GM21515 (cell line): ENCODE data around the gene PXDC1.
"Not testable (repeated sequence)": the region's sequence is repeated elsewhere in the genome, so short reads cannot be mapped to it uniquely, and the experiment has no call there.

Experiments used
- ATAC-seq: cut with Tn5 transposase; IDR thresholded peaks from one replicate; pipeline ENCODE4 v1.9.1; 2021; ENCODE audit not compliant: unreplicated experiment

PXDC1 gene

DNA sequence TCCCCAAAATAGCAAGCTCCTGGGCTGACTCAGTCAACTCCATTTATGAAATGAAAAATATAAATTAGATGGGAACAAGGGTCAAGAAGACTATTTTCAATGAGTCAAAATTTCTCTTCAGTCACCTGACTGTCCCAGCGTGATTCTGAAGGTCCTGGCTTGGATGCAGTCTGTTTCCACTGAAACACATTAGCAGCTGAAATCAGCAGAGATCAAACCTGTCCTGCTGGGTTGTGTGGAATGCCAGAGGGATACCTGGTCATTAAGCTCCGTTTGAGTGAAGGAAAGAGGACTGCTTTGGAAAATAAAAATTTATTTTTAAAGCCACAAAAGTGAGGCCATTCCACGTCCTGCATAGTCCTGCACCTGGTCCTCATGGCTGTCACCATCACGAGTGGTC, 37.4 kb downstream of the PXDC1 start:
- no peak for ATAC-seq

DNA sequence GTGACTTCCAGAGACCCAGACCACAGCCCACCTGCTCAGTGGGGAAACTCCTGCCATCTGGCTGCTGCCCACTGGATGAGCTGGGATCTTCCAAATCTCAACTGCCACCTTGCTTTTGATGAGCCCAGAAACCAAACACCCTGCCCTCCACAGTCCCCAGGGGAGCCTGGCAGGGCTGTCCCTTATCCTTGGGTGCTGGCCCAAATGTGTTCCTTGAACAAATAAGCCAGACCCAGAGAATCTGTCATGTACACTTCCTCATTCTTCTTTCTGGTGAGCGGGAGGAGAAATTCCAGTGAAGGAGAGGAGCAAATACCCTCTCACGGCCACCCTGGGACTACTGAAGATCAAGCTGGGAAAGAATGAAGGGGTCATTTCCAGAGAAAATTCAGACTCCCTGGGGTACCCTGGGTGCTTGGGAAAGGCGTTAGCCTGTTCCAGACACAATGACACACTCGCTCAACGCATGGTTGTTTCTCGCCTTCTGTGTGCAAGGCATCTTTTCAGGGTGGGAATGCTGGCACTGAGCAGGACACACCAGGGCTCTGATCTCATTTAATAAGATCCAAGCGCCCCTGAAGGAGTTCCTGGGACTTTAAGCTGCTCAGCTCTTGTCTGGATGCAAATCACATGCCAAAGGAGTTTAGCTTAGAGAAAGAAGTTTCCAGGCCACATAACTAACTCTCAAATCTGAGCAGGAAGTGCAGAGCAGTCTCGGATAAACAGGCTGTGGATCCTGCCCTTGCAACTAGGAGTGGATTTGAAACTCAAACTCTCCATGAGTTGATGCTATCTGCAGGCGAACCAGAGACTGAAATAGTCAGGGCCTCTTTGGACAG, 38.5 kb downstream of the PXDC1 start:
- ATAC-seq, result no peak

DNA sequence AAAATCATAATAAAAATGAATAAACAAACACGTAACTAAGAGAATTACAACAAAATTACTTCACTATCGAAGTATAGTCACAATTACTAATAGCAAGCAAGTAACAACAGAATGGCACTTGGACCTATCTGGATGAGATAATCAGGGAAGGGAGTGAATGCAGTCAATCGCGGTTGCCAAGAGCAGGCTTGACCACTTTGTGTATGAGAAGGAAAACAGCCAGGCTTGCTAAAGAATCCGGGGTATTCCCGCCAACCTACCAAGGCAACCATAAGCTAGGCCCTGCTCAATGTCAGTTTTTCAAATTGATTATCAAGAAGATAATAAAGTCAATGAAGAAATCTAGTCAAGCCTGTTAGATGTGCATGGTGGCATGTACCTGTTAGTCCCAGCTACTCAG, 39.7 kb downstream of the PXDC1 start:
- no peak for ATAC-seq

DNA sequence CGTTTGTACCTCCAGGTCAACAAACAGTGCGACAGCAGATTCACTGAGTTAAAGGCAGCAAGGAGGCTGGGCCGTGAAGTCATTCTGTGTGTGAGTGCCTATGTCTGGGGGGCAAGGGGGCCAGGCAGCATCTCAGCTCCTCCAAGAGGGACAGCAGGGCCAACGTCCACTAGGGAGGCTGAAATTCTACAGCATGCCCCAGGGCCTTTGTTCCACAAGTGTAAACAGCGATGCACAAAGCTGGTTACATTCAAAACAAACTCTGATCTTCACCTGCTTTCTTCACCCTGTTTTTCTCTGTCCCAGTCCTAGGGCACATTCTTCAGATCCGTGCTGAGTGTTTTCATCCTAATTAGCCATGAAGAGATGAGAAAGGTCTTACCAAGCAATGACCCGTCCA, 41.1 kb downstream of the PXDC1 start:
- no peak for ATAC-seq

DNA sequence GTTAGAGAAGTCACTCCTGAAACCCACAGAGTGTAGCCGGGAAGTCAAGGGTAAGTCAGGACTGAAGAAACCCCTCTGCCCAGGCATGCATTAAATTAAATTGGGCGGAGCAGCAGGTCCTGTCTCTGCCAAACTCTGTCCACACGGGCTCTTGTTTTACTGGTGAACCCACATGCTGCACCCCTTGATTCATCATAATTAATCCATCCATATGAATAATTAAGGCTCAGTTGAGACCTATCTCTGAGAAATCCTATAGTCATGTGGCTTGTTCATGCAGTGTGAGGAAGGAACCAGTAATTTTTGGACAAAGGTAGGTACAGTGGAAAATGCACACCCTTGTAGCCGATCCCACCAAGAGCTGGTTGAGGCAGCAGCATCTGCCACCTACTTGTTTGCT, 43.0 kb downstream of the PXDC1 start:
- ATAC-seq, result no peak

DNA sequence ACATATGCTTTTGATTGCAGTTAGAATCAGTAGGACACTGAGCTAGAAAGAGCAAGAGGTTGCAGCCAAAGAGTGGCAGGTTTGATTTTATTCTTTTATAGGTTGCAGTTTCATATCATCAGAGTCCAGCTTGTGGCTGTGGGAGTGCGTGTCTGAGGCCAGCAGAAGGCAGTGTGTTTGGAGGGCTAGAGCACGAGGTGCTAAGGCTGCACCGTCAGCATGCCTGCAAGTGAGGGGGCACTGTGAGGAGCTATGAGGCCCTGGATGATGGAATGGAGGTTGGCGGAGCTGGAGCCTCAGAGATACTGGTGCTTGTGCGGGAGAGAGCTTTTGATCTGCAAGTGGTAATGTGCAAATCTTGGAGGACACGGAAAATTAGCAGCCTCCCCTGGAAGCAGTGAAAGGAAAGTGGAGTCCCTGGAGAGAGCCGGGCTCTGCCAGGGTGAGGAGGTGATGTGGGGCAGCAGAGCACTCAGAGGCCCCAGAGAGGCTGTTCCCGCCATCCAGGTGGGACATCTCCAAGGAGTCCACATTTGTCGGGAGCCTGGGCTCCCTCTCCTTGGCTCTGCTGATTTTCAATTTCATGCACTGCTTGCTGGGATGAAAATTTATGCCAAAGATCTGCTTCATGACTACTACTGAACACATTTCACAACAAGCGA, 43.6 kb downstream of the PXDC1 start:
- ATAC-seq, result no peak

DNA sequence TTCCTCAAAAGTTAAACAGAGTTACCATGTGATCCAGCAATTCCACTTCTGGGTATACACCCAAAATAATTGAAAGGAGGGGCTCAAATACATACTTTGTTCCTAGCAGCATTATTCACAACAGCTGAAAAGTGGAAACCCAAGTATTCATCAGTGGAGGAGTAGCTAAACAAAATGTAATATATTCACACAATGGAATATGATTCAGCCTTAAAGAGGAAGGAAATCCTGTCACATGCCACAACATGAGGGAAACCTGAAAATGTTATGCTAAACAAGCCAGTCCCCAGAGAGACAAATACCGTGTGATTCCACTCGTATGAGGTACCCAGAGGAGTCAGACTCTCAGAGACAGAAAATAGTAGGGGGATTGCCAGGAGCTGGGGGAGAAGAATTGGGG, 44.5 kb downstream of the PXDC1 start:
- no peak for ATAC-seq

DNA sequence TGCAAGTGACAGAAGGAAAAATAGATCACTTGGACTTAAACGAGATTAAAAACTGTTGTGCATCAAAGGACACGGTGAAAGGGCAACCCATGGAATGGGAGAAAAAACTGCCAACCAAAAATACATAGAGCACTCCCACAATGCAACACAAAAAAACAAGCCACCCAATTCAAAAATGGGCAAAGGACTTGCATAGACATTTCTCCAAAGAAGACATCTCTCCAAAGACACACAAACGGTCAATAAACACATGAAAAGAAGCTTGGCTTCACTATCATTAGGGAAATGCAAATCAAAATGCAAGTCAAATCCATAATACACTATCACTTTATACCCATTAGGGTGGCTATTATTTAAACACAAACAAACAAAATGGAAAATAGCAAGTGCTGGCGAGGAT, 45.0 kb downstream of the PXDC1 start:
- no peak for ATAC-seq

DNA sequence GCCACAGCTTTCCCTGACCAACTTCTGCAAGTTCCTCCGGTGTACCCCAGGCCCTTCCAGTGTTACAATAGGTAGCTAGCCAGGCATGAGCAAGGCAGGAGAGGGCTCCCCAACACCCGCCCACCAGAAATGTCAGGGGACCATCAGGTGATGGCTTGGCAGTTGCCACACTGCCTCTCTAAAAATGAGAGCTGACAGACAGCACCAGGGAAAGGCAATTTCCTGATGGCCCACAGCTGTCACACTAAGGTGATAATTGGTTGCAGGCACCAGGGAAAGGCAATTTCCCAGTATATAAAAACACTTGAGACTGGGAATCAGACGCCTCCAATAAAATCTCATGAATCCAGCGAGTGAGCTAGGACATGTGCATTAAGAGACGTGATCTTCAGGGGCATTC, 49.9 kb downstream of the PXDC1 start:
- no peak for ATAC-seq

DNA sequence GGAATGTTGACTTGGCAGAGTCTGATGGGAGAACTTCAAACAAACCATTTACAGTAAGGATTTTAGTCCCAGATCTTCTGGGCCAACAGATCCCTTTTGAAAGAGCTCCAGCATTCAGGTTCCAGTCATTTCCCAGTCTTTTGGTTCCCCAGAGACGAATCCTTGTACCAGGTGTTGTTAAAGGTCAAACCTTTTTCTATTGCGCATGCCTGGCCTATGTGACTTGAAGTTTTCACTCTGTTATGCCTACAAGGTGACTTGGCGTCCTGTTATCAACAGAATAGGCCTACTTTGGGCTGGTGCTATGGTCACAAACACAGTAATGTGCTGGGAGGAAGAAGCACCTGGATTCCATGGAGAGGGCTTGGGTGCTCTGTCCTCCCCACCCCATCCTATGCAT, 52.3 kb downstream of the PXDC1 start:
- ATAC-seq, result no peak

DNA sequence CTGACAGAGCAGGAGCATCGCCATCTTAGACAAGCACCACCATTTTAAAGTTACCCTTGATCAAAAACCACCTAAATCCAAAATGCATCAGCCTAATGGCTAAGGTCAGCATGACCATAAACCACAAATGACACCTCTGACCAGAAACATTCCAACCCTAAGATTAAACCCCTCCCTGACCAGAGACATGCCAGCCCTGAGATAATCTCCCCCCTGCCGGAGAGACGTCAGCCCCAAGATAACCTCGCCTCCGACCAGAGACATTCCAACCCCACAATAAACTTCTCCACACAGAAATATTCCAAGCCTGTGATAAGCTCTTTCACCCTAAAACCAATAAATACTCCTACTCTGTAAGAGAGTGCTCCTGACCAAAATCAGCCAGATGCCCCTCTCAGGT, 53.5 kb downstream of the PXDC1 start:
- ATAC-seq, result no peak

DNA sequence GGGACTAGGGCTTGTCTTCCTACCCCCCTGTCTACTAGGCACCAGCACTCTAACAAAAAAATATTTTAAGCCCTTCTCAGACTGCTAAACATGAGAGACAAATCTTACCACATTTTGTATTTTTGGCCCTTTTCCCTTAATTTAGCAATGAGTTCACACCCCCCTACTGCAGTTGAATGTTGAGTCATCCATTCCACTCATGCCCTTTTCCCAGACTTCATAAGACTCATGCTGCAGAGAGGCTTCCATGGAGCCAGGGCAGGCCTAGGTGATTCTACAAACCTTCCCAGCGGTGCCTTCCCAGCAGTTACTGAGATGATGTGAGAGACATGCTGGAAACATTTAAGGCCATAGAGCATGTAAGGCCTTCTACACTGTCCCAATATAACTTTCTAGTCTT, 53.9 kb downstream of the PXDC1 start:
- no peak for ATAC-seq

DNA sequence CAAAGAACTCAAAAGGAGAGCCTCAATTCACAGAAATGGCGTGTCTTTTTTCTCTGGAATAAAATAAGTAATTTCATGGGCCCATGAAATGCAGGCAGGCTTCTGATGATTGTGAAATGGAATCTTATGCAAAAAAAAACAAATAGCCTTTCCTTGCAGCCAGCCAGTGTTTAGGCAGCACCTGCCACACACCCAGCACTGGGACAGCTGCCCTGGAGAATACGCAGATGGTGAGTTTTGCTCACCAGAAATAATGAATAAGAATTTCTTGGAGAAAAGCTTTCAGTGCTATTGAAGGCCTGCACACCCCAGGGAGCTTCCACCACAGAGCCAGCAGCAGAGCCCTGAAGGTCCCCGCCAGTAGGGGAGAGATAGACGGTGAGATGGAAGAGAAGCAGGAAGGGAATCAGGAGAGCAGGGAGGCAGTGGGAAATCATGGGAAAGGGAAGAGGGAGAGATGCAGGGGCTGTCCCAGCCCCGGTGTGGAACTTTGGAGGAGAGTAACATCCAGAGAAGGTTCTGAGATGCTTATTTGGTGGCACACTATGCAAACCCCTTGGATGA, 54.9 kb downstream of the PXDC1 start:
- ATAC-seq, result no peak

DNA sequence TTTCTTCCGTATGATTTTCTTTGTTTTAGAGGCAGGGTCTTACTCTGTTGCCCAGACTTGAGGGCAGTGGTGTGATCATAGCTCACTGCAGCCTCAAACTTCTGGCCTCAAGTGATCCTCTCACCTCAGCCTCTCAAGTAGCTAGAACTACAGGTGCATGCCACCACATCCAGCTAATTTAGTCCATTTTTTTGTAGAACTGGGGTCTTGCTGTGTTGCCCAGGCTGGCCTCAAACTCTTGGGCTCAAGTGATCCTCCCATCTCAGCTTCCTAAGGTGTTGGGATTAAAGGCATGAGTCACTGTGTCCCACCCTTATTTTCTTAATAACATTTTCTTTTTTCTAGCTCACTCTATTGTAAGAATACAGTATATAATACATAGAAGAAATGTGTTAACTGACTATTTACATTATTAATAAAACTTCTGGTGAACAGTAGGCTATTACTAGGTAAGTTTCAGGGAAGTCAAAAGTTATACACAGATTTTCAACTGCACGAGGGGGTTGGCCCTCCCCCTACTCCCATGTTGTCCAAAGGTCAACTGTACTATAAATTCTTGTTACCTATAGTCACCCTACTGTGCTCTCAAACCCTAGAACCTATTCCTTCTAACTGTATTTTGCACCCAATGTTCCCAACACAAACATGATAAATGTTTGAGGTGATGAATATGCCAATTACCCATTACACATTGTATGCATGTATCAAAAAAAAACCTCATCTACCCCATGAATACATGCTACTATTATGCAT, 56.3 kb downstream of the PXDC1 start:
- no peak for ATAC-seq

DNA sequence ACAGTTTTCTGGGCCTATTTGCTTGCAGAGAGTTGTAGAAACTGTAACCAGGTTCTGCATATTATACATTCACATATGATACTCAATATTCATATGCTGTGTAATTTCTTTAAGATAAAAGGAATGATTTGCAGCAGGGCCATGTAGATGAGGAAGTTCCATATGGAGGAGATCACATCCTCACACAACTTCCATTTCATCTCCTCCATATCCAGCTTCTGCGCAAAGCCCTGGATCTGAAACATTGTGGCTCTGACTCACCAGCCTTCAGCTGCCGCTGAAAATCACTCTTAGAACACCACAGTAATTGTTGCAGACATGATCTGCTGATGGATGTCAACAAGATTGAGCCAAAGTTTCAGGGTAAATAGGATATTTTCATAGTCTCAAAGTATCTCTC, 57.7 kb downstream of the PXDC1 start:
- no peak for ATAC-seq

DNA sequence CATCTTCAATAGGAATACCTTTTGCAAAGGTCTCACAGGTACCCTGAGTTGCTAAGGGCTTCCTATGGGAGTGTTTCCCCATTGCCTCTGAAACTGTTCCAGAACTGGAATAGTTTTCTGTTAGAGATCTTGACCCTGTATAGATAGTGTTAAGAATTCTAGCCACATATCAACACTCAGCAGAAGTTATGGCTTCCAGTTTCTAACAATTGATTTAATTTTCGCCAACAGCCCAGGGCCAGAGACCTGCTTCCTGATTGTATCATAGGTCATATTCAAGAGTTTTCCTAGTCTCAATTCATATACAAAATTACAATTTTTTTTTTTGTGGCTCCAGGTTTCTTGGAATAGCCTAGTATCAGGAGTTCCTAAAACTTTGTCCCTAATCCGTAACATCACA, 61.0 kb downstream of the PXDC1 start:
- no peak for ATAC-seq

DNA sequence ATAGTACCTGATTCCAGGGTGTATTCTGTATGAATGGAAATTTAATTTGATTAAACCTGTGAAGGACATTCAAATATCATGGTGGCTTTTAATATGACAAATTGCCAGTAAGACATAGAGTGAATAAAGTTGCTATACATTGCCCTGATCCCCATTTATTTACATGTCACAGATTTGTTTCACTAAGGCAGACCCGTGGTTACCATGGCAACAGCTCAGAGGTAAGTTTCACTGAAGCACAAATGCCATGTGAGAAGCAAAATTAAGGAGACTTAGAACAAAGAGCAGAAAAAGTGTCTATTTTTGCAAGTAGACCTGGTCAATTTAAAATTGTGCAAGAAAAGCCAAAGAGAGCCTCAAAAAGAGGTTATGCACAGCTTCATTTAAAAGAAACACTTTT, 63.7 kb downstream of the PXDC1 start:
- no peak for ATAC-seq

DNA sequence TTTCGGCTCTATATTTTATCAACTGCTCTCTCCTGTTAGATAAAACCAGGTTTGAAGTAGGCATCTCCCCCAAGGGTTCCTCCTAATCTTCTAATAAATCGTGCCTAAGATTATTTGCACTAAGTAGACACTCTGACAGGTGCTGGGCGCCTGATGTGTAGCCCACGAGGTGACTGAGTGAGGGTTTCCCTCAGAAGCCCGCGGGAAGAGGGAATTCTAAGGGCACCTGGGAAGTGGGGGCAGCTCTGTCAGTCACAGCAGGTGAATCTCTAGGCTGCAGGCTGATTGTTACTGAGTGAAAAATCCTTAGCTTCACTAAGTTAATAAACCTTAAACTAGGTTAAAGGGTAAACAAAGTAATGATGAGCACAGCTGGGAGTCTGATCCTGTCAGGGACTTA, 68.2 kb downstream of the PXDC1 start:
- ATAC-seq, result no peak

DNA sequence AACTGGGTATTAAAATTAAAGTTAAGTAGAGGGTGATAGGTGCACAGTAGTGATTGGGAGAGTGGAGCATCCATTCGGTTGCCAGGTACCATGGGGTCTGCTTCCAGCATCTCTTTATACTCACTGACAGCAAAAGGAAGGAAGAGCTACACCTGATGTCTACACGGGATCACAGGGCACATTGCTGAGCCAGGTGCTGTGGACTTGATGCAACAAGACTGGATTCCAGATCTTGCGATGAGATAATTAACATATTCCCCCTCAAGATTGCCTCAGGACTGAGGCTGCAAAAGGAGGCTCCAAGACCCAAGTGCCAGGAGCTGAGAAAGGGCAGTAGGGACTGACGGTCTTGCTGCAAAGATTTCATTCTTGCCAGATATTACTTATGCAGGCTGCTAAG, 72.6 kb downstream of the PXDC1 start:
- ATAC-seq, result no peak

DNA sequence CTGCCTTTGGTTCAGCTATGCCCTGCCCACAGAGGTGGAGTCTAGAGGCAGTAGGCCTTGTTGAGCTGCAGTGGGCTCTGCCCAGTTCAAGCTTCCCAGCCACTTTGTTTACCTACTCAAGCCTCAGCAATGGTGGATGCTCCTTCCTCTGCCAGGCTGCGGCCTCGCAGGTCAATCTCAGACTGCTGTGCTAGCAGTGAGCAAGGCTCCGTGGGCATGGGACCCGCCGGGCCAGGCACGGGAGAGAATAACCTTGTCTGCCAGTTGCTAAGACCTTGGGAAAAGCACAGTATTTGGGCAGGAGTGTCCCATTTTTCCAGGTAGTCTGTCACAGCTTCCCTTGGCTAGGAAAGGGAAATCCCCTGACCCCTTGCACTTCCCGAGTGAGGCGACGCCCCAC, 73.8 kb downstream of the PXDC1 start:
- ATAC-seq, result not testable (repeated sequence)

DNA sequence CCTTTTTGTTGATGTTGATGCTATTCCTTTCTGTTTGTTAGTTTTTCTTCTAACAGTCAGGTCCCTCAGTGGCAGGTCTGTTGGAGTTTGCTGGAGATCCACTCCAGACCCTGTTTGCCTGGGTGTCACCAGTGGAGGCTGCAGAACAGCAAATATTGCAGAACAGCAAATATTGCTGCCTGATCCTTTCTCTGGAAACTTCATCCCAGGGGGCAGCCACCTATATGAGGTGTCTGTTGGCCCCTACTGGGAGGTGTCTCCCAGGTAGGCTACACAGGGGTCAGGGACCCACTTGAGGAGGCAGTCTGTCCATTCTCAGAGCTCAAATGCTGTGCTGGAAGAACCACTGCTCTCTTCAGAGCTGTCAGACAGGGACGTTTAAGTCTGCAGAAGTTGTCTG, 74.2 kb downstream of the PXDC1 start:
- ATAC-seq, result not testable (repeated sequence)
